ENCODE results near the gene RAPGEF3.
A peak's percentile ranks its signal among the peaks of the same experiment; 100 is the strongest.

RAPGEF3 gene

DNA sequence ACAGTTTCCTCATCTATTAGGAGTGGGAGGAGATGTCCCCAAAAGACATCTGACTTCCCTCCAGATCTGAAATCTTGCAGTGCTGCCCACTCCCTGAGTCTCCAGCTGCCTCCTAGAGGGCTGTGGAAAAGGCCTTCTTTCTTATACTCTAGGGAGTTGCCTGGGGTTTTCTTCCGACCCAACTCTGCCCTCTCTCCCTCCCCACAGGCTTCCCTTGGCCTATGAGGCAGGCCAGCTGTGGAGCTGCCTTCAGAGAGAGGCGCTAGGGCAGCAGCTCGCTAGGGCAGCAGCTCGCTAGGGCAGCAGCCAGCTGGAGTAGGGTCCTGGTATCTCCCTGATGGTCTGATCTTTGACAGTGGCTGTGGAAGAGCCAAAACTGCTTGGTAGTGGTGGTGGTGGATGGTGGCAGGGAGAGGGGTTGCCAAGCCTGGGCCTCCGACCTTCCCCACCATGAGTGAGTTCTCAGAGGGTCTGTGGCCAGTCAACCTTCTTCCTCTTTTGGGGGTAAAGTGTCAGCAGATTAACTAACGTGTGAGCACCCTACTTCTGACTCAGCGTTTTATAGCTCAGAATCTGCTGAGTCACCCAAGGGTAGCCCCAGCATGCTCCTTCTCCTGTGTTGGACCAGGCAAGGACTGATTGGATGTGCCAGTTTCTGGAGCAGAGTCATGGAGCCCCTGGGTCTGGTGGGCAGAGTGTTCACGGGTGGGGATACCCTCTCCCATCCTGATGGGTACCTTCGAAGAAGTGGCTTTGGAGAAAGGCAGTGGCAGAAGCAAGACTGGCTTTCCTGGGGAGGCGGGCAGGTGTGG is 16.6 kb upstream of the RAPGEF3 start:
- DNase-seq (ENCODE audit: low spot score): peak; percentile 84

- DNase-seq (ENCODE audit: low spot score): no peak
These were observed 16.0 kb upstream of the RAPGEF3 start for GRCh38 chr12:47774663-47775062.

- DNase-seq (ENCODE audit: low spot score): no peak
These were observed 15.3 kb upstream of the RAPGEF3 start for GRCh38 chr12:47773858-47774580.

GRCh38 chr12:47773062-47773857 is 14.6 kb upstream of the RAPGEF3 start, which contains the start of gene SLC48A1:
Gene SLC48A1, plus strand, starts transcription at chr12:47773238. Its CDS starts 67 bp downstream, at chr12:47773305.
- DNase-seq (ENCODE audit: low spot score): peak; percentile 78

GRCh38 chr12:47772738-47773061 is 14.0 kb upstream of the RAPGEF3 start:
- no peak for DNase-seq (ENCODE audit: low spot score)

- DNase-seq (ENCODE audit: low spot score): peak; percentile 65
These were observed 13.5 kb upstream of the RAPGEF3 start for GRCh38 chr12:47772094-47772660.

DNA sequence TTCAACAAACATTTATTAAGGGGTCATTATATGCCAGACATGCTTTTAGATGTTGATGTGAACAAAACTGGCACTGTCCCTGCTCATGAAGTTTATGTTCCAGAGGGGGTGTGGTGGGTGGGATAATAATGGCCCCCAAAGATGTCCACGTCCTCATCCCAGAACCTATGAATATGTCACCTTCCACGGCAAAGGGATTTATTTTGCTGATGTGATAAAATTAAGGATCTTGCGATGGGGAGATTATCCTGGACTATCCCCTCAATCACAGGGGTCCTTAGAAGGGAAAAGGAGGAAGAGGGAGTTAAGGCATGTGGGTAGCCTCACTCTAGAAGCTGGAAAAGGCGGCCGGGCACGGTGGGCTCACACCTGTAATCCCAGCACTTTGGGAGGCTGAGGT is 12.6 kb upstream of the RAPGEF3 start:
- DNase-seq (ENCODE audit: low spot score): no peak

GRCh38 chr12:47770086-47770726 is 11.5 kb upstream of the RAPGEF3 start:
- no peak for DNase-seq (ENCODE audit: low spot score)

DNA sequence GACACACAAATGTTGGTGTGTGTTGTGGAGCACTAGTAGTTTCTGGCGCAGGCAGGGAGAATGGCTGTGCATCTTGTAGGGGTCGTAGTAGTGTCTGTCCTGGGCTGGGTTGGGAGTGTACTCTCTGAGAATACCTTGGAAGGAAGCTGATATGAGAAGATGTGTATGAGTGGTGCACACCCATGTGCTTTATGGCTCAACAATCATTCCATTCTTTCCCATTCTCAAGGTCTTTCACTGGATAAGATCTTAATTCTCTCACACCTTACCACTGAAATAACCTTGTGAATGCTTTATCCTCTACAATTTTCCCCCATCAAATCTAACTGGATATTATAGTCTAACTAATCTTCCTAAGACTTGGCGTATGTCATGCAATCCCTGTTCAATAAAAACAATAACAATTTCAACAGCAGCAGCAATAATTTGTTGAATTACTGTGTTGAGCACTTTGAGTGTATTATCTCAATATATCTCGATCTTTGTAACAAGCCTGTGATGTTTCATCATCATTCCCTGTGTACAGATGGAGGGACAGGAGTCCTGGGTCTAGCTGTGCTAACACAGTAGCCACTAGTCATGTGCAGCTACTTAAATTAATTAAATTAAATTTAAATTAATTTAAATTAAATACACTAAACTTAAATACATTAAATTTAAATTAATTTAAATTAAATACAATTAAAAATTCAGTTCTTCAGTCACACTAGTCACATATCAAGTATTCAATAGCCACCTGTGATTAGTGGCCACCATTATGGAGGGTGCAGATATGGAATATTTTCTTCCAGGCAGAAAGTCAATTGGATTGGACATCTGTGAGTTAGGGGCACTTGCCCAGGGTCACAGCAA is 10.8 kb upstream of the RAPGEF3 start:
- DNase-seq (ENCODE audit: low spot score): no peak

DNA sequence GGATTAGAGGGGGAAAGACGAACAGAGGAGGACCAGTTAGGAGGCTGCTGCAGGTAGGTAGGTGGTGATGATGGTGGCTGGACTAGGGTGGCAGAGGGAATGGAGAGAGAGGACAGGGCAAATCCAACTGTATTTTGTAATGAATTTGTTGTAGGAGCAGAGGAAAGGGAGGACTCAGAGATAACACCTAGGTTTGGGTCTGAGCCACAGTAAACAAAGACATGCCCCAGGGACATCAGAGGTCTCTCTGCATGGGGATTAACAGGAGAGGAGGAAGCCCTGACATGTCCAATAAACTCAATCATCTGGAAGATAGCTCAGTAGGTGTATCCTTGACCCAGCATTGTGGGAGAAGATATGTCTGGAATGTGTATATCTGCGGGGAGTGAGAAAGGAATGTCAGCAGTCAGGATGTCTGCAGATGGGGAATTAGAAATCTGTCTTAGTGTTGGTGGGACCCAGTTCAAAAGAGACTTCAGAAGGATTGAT is 9.7 kb upstream of the RAPGEF3 start:
- DNase-seq (ENCODE audit: low spot score): no peak

DNA sequence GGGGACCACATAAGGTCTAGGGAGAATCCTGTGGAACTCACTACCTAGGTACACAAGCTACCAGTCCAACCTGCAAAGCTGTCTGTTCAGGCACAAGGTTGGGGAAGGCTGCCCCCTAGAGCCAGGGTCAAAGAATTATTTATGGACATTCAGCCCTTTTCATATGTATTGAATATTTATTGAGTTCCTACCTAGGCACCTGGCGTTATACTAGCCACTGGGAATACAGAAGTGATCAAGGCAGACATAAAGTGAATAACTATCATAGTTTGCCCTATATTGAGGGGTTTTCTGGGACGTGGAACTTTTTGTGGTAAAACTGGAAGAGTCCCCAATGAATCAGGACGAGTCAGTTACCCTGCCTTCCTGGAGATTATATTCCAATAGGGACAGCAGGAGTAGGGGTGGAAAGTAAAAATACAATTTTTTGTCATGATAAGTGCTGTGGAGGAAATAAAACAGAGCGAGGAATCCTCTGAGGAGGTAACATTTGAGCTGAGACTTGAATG is 8.6 kb upstream of the RAPGEF3 start:
- peak; percentile 72 for DNase-seq (ENCODE audit: low spot score)

- DNase-seq (ENCODE audit: low spot score): no peak
These were observed 8.0 kb upstream of the RAPGEF3 start for GRCh38 chr12:47766502-47767215.

- DNase-seq (ENCODE audit: low spot score): no peak
These were observed 5.0 kb upstream of the RAPGEF3 start for GRCh38 chr12:47763481-47764346.

DNA sequence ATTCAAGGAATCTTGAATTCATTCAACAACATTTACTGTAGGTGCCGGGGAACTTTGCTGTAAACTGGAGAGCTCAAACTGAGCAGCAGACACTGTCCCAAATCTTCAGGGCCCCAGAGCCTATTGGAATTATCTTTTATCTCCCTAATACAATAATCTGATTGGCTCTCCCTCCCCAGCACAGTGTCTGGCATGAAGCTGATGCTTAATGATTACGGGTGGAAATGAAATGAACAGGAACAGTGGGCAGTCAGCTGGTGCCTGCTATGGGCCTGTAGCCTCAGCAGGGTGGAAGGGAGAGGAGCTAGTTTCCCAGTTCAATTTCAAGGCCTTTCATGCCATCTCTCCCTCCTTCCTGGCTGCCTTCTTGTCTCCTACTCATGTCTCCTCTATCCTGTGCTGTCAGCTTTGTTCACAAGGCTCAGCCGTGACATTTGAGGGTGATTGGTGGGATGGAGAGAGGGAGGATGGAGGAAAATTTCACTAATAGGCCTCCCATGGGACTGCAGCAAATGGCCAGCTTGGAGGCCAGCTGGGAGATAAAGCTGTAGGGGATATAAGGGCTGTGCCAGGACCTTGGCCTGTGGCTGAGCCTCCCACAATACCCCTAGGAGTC is 4.3 kb upstream of the RAPGEF3 start:
- DNase-seq (ENCODE audit: low spot score): no peak

- no peak for DNase-seq (ENCODE audit: low spot score)
These were observed 171 bp downstream of the RAPGEF3 start for GRCh38 chr12:47758584-47758833.

DNA sequence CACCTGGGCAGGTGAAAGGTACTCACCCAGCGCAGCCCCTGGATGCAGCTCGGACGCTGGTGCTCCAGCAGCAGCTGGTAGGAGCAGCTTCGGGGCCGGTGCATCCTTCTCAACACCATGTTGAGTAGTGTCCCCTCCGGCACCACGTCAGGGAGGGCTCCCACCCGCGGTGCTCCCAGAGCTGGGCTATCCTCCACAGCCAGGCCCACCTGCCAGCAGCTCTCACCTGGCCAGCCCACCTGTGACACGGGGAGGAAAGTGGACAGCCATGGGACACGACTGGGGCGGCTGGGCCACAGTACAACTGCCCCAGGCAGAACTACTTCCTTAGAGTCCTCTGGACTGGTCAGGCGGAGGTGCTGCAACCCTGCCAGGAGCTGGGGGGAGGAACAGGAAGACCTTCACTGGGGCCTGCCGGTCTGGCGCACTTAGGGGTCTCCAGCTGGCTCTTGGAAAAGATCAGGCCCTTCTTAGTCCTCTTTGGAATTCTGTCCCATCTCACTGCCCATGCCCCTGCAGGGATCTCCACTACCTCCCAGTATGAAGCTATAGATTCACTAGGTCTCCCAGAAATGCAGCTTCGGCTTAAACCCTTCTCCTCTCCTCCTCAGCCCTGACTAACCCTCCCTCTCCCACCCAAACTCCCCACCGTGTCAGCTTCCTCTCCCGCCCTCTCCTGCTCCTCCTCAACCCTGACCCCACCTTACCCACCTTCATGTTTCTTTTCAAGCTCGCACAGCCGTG is 668 bp downstream of the RAPGEF3 start:
- DNase-seq (ENCODE audit: low spot score): no peak

- no peak for DNase-seq (ENCODE audit: low spot score)
These were observed 1.3 kb downstream of the RAPGEF3 start for GRCh38 chr12:47757364-47757839.

Data from globus pallidus (tissue), 1 donor.